Measurements from ENCODE around the gene MRPS18A. TPM values are rescaled to one million over a fixed set of nuclear protein-coding genes. Genes with fewer than 3 reads are reported as not detected.

The MRPS18A gene
- total RNA-seq, 5 donors from 2014 or later (not counting 1 experiment from before 2014, with no cell fraction given), result 22.9 to 34.9 (median 30.6) TPM

- no peak overlapping the region for H3K4me3 Mint-ChIP-seq
- DNase-seq, result no peak
- 84% methylated on average over 5 of the region's 13 CpGs for WGBS (ENCODE audit: insufficient coverage)
- no peak for ATAC-seq (replicated peaks in 1 of 4)
- no peaks in the 10 kb centered on the region for H3K36me3 Mint-ChIP-seq
- H3K9me3 Mint-ChIP-seq, result no peaks in the 10 kb centered on the region
- no peak overlapping the region for H3K27ac Mint-ChIP-seq
- Histone ChIP-seq H3K36me3 (ENCODE audit: control insufficient read depth in 2 of 2, extremely low read depth in 1 of 2, insufficient read depth in 1 of 2, low read length in 1 of 2) (no peaks in the 10 kb centered on the region), H3K4me3 (ENCODE audit: control insufficient read depth in 1 of 2, extremely low read depth in 1 of 2, low read length in 1 of 2) (no peak overlapping the region), H3K27me3 (replicated peaks in 1 of 2; ENCODE audit: control insufficient read depth in 2 of 2, extremely low read depth in 1 of 2, insufficient read depth in 2 of 2, low read length in 1 of 2) (peaks cover 0 to 32% of the 10 kb centered on the region in 2 experiments), H3K4me1 (ENCODE audit: control insufficient read depth in 1 of 2, extremely low read depth in 1 of 2, insufficient read depth in 2 of 2, low read length in 2 of 2) (peaks cover 0 to under 1% of the 10 kb centered on the region in 2 experiments), H3K9me3 (no peaks in the 10 kb centered on the region), H3K27ac (ENCODE audit: low read length) (no peak overlapping the region)
- ChIA-PET POLR2A (interaction anchor here in 1 of 2 donors (0.6 kb wide), 1 partner anchor 37 kb away, joined by 4 read pairs; no protein-coding TSS in a partner anchor), CTCF (no interaction called here)
- peaks cover 0 to 6% (median 5%) of the 10 kb centered on the region in 3 donors for H3K4me1 Mint-ChIP-seq
- H3K27me3 Mint-ChIP-seq, result peaks cover 7 to 17% of the 10 kb centered on the region in 2 donors
Observed at GRCh38 chr6:43718387-43719105, 31.0 kb upstream of the MRPS18A start.

- 67% methylated on average over 5 of the region's 12 CpGs for WGBS (ENCODE audit: insufficient coverage)
- Histone ChIP-seq H3K4me1 (ENCODE audit: control insufficient read depth in 1 of 2, extremely low read depth in 1 of 2, insufficient read depth in 2 of 2, low read length in 2 of 2) (no peaks in the 10 kb centered on the region), H3K27me3 (replicated peaks in 1 of 2; ENCODE audit: control insufficient read depth in 2 of 2, extremely low read depth in 1 of 2, insufficient read depth in 2 of 2, low read length in 1 of 2) (peaks cover 0 to 33% of the 10 kb centered on the region in 2 experiments), H3K27ac (ENCODE audit: low read length) (no peak overlapping the region), H3K36me3 (ENCODE audit: control insufficient read depth in 2 of 2, extremely low read depth in 1 of 2, insufficient read depth in 1 of 2, low read length in 1 of 2) (no peaks in the 10 kb centered on the region), H3K9me3 (no peaks in the 10 kb centered on the region), H3K4me3 (ENCODE audit: control insufficient read depth in 1 of 2, extremely low read depth in 1 of 2, low read length in 1 of 2) (no peak overlapping the region)
- ChIA-PET CTCF (no interaction called here), POLR2A (no interaction called here)
- Mint-ChIP-seq H3K36me3 (no peaks in the 10 kb centered on the region), H3K4me1 (peaks cover 0 to 4% (median 3%) of the 10 kb centered on the region in 3 donors), H3K27me3 (peaks cover 7 to 17% of the 10 kb centered on the region in 2 donors), H3K9me3 (no peaks in the 10 kb centered on the region), H3K4me3 (no peak overlapping the region), H3K27ac (no peak overlapping the region)
- no peak for DNase-seq
- no peak for ATAC-seq (replicated peaks in 1 of 4)
Observed at GRCh38 chr6:43717822-43718221, 30.2 kb upstream of the MRPS18A start.

GRCh38 chr6:43717389-43717788 is 29.8 kb upstream of the MRPS18A start:
- Mint-ChIP-seq H3K4me1 (peaks cover 0 to 4% (median 3%) of the 10 kb centered on the region in 3 donors), H3K4me3 (no peak overlapping the region), H3K9me3 (no peaks in the 10 kb centered on the region), H3K27me3 (peaks cover 10 to 17% of the 10 kb centered on the region in 2 donors), H3K36me3 (no peaks in the 10 kb centered on the region), H3K27ac (no peak overlapping the region)
- H3K27me3 ChIP-seq (replicated peaks in 1 of 2; ENCODE audit: control insufficient read depth in 2 of 2, extremely low read depth in 1 of 2, insufficient read depth in 2 of 2, low read length in 1 of 2), result peaks cover 0 to 37% of the 10 kb centered on the region in 2 experiments
- no peaks in the 10 kb centered on the region for H3K4me1 ChIP-seq (ENCODE audit: control insufficient read depth in 1 of 2, extremely low read depth in 1 of 2, insufficient read depth in 2 of 2, low read length in 2 of 2)
- no peaks in the 10 kb centered on the region for H3K36me3 ChIP-seq (ENCODE audit: control insufficient read depth in 2 of 2, extremely low read depth in 1 of 2, insufficient read depth in 1 of 2, low read length in 1 of 2)
- DNase-seq, result no peak
- no peak overlapping the region for H3K27ac ChIP-seq (ENCODE audit: low read length)
- no peak for ATAC-seq (replicated peaks in 1 of 4)
- no peaks in the 10 kb centered on the region for H3K9me3 ChIP-seq
- CTCF ChIA-PET, result no interaction called here
- no peak overlapping the region for H3K4me3 ChIP-seq (ENCODE audit: control insufficient read depth in 1 of 2, extremely low read depth in 1 of 2, low read length in 1 of 2)
- 74% methylated on average over 6 of the region's 8 CpGs for WGBS (ENCODE audit: insufficient coverage)
- POLR2A ChIA-PET, result no interaction called here

- peaks cover 16 to 27% of the 10 kb centered on the region in 2 donors for H3K27me3 Mint-ChIP-seq
- H3K4me3 Mint-ChIP-seq, result no peak overlapping the region
- Histone ChIP-seq H3K4me1 (ENCODE audit: control insufficient read depth in 1 of 2, extremely low read depth in 1 of 2, insufficient read depth in 2 of 2, low read length in 2 of 2) (no peaks in the 10 kb centered on the region), H3K9me3 (no peaks in the 10 kb centered on the region), H3K27me3 (replicated peaks in 1 of 2; ENCODE audit: control insufficient read depth in 2 of 2, extremely low read depth in 1 of 2, insufficient read depth in 2 of 2, low read length in 1 of 2) (peaks cover 0 to 46% of the 10 kb centered on the region in 2 experiments), H3K36me3 (ENCODE audit: control insufficient read depth in 2 of 2, extremely low read depth in 1 of 2, insufficient read depth in 1 of 2, low read length in 1 of 2) (no peaks in the 10 kb centered on the region), H3K4me3 (ENCODE audit: control insufficient read depth in 1 of 2, extremely low read depth in 1 of 2, low read length in 1 of 2) (no peak overlapping the region), H3K27ac (ENCODE audit: low read length) (no peak overlapping the region)
- no peak for ATAC-seq (replicated peaks in 1 of 4)
- CTCF ChIA-PET, result interaction anchor here in 1 of 2 donors (0.6 kb wide), 1 partner anchor 369 kb away, joined by 3 read pairs; no protein-coding TSS in a partner anchor
- H3K27ac Mint-ChIP-seq, result no peak overlapping the region
- H3K9me3 Mint-ChIP-seq, result no peaks in the 10 kb centered on the region
- 86% methylated on average over 6 of the region's 9 CpGs for WGBS (ENCODE audit: insufficient coverage)
- POLR2A ChIA-PET, result interaction anchor here in 1 of 2 donors (0.7 kb wide), 1 partner anchor 297 kb away, joined by 3 read pairs; no protein-coding TSS in a partner anchor
- H3K36me3 Mint-ChIP-seq, result no peaks in the 10 kb centered on the region
- no peak for DNase-seq
- H3K4me1 Mint-ChIP-seq, result peaks cover 0 to 4% (median 3%) of the 10 kb centered on the region in 3 donors
Observed at GRCh38 chr6:43716099-43716498, 28.5 kb upstream of the MRPS18A start.

GRCh38 chr6:43715056-43715788 is 27.6 kb upstream of the MRPS18A start:
- no peak overlapping the region for H3K4me3 ChIP-seq (ENCODE audit: control insufficient read depth in 1 of 2, extremely low read depth in 1 of 2, low read length in 1 of 2)

GRCh38 chr6:43714311-43715055 is 26.9 kb upstream of the MRPS18A start:
- Histone ChIP-seq H3K4me1 (ENCODE audit: control insufficient read depth in 1 of 2, extremely low read depth in 1 of 2, insufficient read depth in 2 of 2, low read length in 2 of 2) (no peaks in the 10 kb centered on the region), H3K27me3 (replicated peaks in 1 of 2; ENCODE audit: control insufficient read depth in 2 of 2, extremely low read depth in 1 of 2, insufficient read depth in 2 of 2, low read length in 1 of 2) (peaks cover 0 to 48% of the 10 kb centered on the region in 2 experiments), H3K36me3 (ENCODE audit: control insufficient read depth in 2 of 2, extremely low read depth in 1 of 2, insufficient read depth in 1 of 2, low read length in 1 of 2) (no peaks in the 10 kb centered on the region), H3K4me3 (ENCODE audit: control insufficient read depth in 1 of 2, extremely low read depth in 1 of 2, low read length in 1 of 2) (no peak overlapping the region), H3K27ac (ENCODE audit: low read length) (no peak overlapping the region), H3K9me3 (no peaks in the 10 kb centered on the region)
- ChIA-PET POLR2A (no interaction called here), CTCF (no interaction called here)
- H3K27me3 Mint-ChIP-seq, result peaks cover 23 to 28% of the 10 kb centered on the region in 2 donors
- 56% methylated on average over 4 of the region's 9 CpGs for WGBS (ENCODE audit: insufficient coverage)
- no peak for ATAC-seq (replicated peaks in 1 of 4)
- no peaks in the 10 kb centered on the region for H3K9me3 Mint-ChIP-seq
- no peak overlapping the region for H3K4me3 Mint-ChIP-seq
- no peaks in the 10 kb centered on the region for H3K36me3 Mint-ChIP-seq
- no peak overlapping the region for H3K27ac Mint-ChIP-seq
- no peak for DNase-seq
- H3K4me1 Mint-ChIP-seq, result peaks cover 0 to 4% (median 3%) of the 10 kb centered on the region in 3 donors

More at GRCh38 chr6:43715056-43715788, 27.6 kb upstream of the MRPS18A start:
- ChIA-PET POLR2A (interaction anchor here in 1 of 2 donors (0.7 kb wide), 1 partner anchor 296 kb away, joined by 3 read pairs; no protein-coding TSS in a partner anchor), CTCF (interaction anchor here in 1 of 2 donors (0.6 kb wide), 1 partner anchor 370 kb away, joined by 3 read pairs; no protein-coding TSS in a partner anchor)
- H3K27me3 ChIP-seq (replicated peaks in 1 of 2; ENCODE audit: control insufficient read depth in 2 of 2, extremely low read depth in 1 of 2, insufficient read depth in 2 of 2, low read length in 1 of 2), result peaks cover 0 to 50% of the 10 kb centered on the region in 2 experiments
- no peaks in the 10 kb centered on the region for H3K4me1 ChIP-seq (ENCODE audit: control insufficient read depth in 1 of 2, extremely low read depth in 1 of 2, insufficient read depth in 2 of 2, low read length in 2 of 2)
- Mint-ChIP-seq H3K4me1 (peaks cover 0 to 4% (median 3%) of the 10 kb centered on the region in 3 donors), H3K36me3 (no peaks in the 10 kb centered on the region), H3K9me3 (no peaks in the 10 kb centered on the region), H3K27me3 (peaks cover 20 to 30% of the 10 kb centered on the region in 2 donors), H3K4me3 (no peak overlapping the region), H3K27ac (no peak overlapping the region)
- DNase-seq (peak in 1 of 35 experiments; percentile 25), ATAC-seq (replicated peaks in 1 of 4) (no peak)
- H3K9me3 ChIP-seq, result no peaks in the 10 kb centered on the region
- no peak overlapping the region for H3K27ac ChIP-seq (ENCODE audit: low read length)
- WGBS (ENCODE audit: insufficient coverage), result 64% methylated on average over 3 of the region's 5 CpGs
- H3K36me3 ChIP-seq (ENCODE audit: control insufficient read depth in 2 of 2, extremely low read depth in 1 of 2, insufficient read depth in 1 of 2, low read length in 1 of 2), result no peaks in the 10 kb centered on the region
